Smooth muscle cell (in vitro differentiated cells): ENCODE data around the gene HCN1. TPM values are rescaled to one million over a fixed set of nuclear protein-coding genes. Genes with fewer than 3 reads are reported as not detected.

ENCODE experiments used
- DNase-seq: peaks from one replicate; lab custom pipeline; 2025; ENCODE audit not compliant: unreplicated experiment; lab: John Stamatoyannopoulos, UW
- H2AFZ ChIP-seq: fragments of 200-600 bp; sonication (generic); 2 replicates; pipeline ENCODE4 v1.6.0; 2016; ENCODE audit warnings: antibody characterized with exemption, low read depth, mild to moderate bottlenecking
- H3F3A ChIP-seq: fragments of 200-600 bp; sonication (generic); 2 replicates; pipeline ENCODE4 v1.6.0; 2017; ENCODE audit warnings: antibody characterized with exemption, low read depth
- H3K27ac ChIP-seq: fragments of 200-600 bp; sonication (generic); 2 replicates; pipeline ENCODE4 v1.5.1; 2016; ENCODE audit warnings: low read depth, mild to moderate bottlenecking
- H3K27me3 ChIP-seq: fragments of 200-600 bp; sonication (generic); 2 replicates; pipeline ENCODE4 v1.6.1; 2016; ENCODE audit warnings: low read depth, mild to moderate bottlenecking
- H3K36me3 ChIP-seq: fragments of 200-600 bp; sonication (generic); 2 replicates; pipeline ENCODE4 v1.5.1; 2016; ENCODE audit warnings: low read depth
- H3K4me1 ChIP-seq: fragments of 200-600 bp; sonication (generic); 2 replicates; pipeline ENCODE4 v1.5.1; 2016; ENCODE audit warnings: low read depth
- H3K4me2 ChIP-seq: fragments of 200-600 bp; sonication (generic); 2 replicates; pipeline ENCODE4 v1.6.0; 2016; ENCODE audit warnings: mild to moderate bottlenecking
- H3K4me3 ChIP-seq: fragments of 200-600 bp; sonication (generic); 2 replicates; pipeline ENCODE4 v1.5.1; 2016; ENCODE audit warnings: mild to moderate bottlenecking
- H3K79me2 ChIP-seq: fragments of 200-600 bp; sonication (generic); 2 replicates; pipeline ENCODE4 v1.6.0; 2016; ENCODE audit warnings: low read depth, mild to moderate bottlenecking
- H3K9ac ChIP-seq: fragments of 200-600 bp; sonication (generic); 2 replicates; pipeline ENCODE4 v1.6.0; 2016; ENCODE audit warnings: low read depth
- H3K9me3 ChIP-seq: fragments of 200-600 bp; sonication (generic); replicated peaks from 2 replicates; pipeline ENCODE4 v1.5.1; 2016; ENCODE audit warnings: low read depth
- H4K20me1 ChIP-seq: fragments of 200-600 bp; sonication (generic); 2 replicates; pipeline ENCODE4 v1.6.0; 2016; ENCODE audit warnings: low read depth
- WGBS: methylation state at CpG from one replicate; pipeline ENCODE4 v1.1.7; 2016; ENCODE audit warnings: low lambda C conversion rate; 5-methylcytosine and 5-hydroxymethylcytosine counted together
- polyA plus RNA-seq: library from polyadenylated mRNA; unstranded; fragments of >200 nt; fragmentation: Nextera tagmentation; extraction: Ambion mirVana; gene quantifications from 2 replicates; pipeline ENCODE4 v1.2.1, GENCODE V29; 2016
- total RNA-seq: library from RNA; depleted of rRNA; stranded (reverse); fragments of >200 nt; gene quantifications from 2 replicates; pipeline ENCODE4 v1.2.3, GENCODE V29; 2014
- TF ChIP-seq, protein P1 (sequence below): fragments of 200-600 bp; sonication (generic); IDR thresholded peaks from 2 replicates; pipeline ENCODE4 v1.5.1; 2017; ENCODE audit warnings: borderline replicate concordance, mild to moderate bottlenecking, antibody characterized with exemption; ENCODE audit not compliant: insufficient read depth, poor library complexity, severe bottlenecking

The HCN1 gene
- total and polyA plus RNA-seq, 2 experiments from 2014 or later, result not detected

DNA sequence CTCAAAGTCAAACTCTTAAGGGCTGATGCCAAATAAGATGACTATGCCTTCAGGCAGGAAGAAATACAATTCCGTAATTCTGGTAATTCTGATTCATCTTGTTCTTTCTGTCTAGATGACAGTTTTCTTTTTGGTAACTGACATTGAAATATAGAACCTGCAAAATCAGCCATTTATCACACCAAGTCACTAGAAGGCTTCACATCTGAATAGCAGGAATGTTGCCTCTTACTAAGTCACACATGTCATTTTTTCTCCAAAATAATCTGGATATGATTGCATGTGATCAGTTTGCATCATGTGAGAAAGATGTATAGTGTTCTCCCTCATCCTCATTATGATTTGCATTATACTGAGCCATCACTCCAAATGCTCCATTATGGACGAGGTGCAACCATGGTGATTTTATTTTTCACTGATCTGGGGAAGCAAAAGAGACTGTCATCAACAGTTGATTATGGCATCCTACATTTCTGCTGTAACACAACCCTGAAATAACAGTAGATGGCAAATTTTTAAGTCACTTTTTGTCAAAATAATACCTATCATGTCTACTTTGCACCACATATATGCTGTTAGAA is 69.0 kb downstream of the HCN1 start:
- H3K27me3 ChIP-seq, result no peaks in the 10 kb centered on the region
- H3K4me3 ChIP-seq, result no peak overlapping the region
- no peak overlapping the region for H3K4me2 ChIP-seq
- H3K9ac ChIP-seq, result no peak overlapping the region
- H3K27ac ChIP-seq, result no peak overlapping the region
- DNase-seq, result no peak
- TF ChIP-seq, protein P1, sequence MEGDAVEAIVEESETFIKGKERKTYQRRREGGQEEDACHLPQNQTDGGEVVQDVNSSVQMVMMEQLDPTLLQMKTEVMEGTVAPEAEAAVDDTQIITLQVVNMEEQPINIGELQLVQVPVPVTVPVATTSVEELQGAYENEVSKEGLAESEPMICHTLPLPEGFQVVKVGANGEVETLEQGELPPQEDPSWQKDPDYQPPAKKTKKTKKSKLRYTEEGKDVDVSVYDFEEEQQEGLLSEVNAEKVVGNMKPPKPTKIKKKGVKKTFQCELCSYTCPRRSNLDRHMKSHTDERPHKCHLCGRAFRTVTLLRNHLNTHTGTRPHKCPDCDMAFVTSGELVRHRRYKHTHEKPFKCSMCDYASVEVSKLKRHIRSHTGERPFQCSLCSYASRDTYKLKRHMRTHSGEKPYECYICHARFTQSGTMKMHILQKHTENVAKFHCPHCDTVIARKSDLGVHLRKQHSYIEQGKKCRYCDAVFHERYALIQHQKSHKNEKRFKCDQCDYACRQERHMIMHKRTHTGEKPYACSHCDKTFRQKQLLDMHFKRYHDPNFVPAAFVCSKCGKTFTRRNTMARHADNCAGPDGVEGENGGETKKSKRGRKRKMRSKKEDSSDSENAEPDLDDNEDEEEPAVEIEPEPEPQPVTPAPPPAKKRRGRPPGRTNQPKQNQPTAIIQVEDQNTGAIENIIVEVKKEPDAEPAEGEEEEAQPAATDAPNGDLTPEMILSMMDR, result no peak
- H2AFZ ChIP-seq, result no peak overlapping the region
- no peaks in the 10 kb centered on the region for H3K79me2 ChIP-seq
- H3K4me1 ChIP-seq, result no peaks in the 10 kb centered on the region
- no peaks in the 10 kb centered on the region for H3K9me3 ChIP-seq
- H3F3A ChIP-seq, result no peaks in the 10 kb centered on the region
- H4K20me1 ChIP-seq, result no peaks in the 10 kb centered on the region
- no peaks in the 10 kb centered on the region for H3K36me3 ChIP-seq
- WGBS, result 83% methylated on average over 2 of the region's 2 CpGs

DNA sequence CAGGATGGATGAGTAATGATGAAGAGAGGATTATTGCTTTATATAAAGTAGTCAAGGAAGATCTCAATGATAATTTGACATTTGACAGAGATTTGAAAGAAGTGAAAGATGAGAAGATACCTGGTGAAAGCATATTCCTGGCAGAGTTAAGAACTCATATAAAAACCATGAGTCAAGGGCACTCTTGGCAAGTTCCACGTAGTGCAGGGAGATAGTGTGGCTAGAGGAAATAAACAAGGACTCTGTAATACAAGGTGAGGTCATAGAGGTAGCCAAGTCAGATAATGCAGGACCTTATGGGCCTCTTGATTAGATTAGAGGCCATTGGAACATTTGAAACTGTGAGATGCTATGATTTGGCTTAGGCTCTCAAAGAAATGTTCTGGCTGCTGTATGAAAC is 72.3 kb downstream of the HCN1 start:
- Histone ChIP-seq H3K27ac (no peak overlapping the region), H3K36me3 (no peaks in the 10 kb centered on the region), H3K4me1 (no peaks in the 10 kb centered on the region), H3K4me3 (no peak overlapping the region), H3F3A (no peaks in the 10 kb centered on the region), H3K9ac (no peak overlapping the region), H3K9me3 (no peaks in the 10 kb centered on the region), H4K20me1 (no peaks in the 10 kb centered on the region), H2AFZ (no peak overlapping the region), H3K27me3 (no peaks in the 10 kb centered on the region), H3K79me2 (no peaks in the 10 kb centered on the region), H3K4me2 (no peak overlapping the region)
- 64% methylated on average over 1 of the region's 1 CpG for WGBS
- TF ChIP-seq, protein P1, result no peak
- DNase-seq, result no peak

DNA sequence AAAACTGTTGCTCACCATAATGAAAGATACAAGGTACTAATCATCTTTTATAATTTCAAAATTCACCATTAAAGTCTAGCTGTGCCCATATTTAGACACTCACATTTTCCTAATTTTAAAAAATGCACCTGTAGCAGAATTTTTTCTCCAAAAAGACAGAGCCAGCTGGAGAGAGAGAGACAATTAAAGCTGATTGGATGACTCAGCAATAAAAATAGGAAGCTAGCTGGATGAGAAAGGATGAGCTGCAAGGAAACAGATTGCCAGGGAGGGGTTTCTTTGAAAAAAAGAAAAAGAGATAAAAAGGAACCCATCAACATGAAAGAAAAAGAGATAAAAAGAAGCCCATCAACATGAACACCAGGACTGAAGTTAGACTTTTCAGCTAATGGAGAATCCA is 73.8 kb downstream of the HCN1 start:
- H3K4me2 ChIP-seq, result no peak overlapping the region
- H4K20me1 ChIP-seq, result no peaks in the 10 kb centered on the region
- H2AFZ ChIP-seq, result no peak overlapping the region
- no peaks in the 10 kb centered on the region for H3K4me1 ChIP-seq
- H3K9me3 ChIP-seq, result no peaks in the 10 kb centered on the region
- no peak overlapping the region for H3K9ac ChIP-seq
- no peaks in the 10 kb centered on the region for H3F3A ChIP-seq
- no peak for DNase-seq
- TF ChIP-seq, protein P1, result no peak
- no peak overlapping the region for H3K27ac ChIP-seq
- no peaks in the 10 kb centered on the region for H3K79me2 ChIP-seq
- no peaks in the 10 kb centered on the region for H3K36me3 ChIP-seq
- H3K4me3 ChIP-seq, result no peak overlapping the region
- no peaks in the 10 kb centered on the region for H3K27me3 ChIP-seq

DNA sequence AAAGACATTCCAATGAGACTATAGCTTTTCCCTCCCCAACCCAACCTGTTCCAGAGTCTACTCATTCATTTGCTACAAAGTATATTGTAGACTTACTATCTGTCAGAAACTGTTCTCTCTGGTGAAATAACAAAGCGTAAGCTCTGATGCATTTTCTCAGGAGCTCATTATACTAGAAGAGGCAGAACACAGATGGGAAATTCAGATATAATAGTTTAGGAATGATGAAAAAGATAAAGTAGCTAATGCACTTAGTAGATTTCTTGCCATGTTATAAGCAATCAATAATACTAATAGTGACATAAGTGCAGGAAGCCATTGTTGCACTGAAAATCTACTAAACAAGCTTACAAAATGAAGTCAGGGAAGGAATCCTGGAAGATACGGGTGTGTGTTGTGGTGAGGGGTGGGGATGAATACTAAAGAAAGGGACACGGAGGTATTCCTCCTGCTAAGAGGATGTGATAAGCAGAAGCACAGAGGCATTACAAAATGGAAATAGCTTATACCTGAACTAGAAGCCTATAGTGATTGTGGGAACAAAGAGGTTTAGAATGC is 78.2 kb downstream of the HCN1 start:
- no peaks in the 10 kb centered on the region for H3K4me1 ChIP-seq

More for the DNA sequence above, 78.2 kb downstream of the HCN1 start:
- H3K36me3 ChIP-seq, result no peaks in the 10 kb centered on the region
- H3F3A ChIP-seq, result no peaks in the 10 kb centered on the region
- no peak overlapping the region for H3K27ac ChIP-seq
- H3K9me3 ChIP-seq, result no peaks in the 10 kb centered on the region
- WGBS, result 81% methylated on average over 3 of the region's 3 CpGs
- H3K9ac ChIP-seq, result no peak overlapping the region
- TF ChIP-seq, protein P1, result no peak
- H4K20me1 ChIP-seq, result no peaks in the 10 kb centered on the region
- H2AFZ ChIP-seq, result no peak overlapping the region
- no peak for DNase-seq
- H3K79me2 ChIP-seq, result no peaks in the 10 kb centered on the region
- H3K27me3 ChIP-seq, result no peaks in the 10 kb centered on the region
- no peak overlapping the region for H3K4me3 ChIP-seq
- no peak overlapping the region for H3K4me2 ChIP-seq
